GM12878 (cell line): Measurements from ENCODE around the gene RTCA. TPM values are rescaled to one million over a fixed set of nuclear protein-coding genes. Genes with fewer than 3 reads are reported as not detected.
A peak's percentile ranks its signal among the peaks of the same experiment; 100 is the strongest.

ENCODE experiments used
- ATAC-seq: fragments of 200-7000 bp; cut with Tn5 transposase; 3 replicates; pipeline ENCODE4 v1.9.1; 2020; ENCODE audit warnings: mild to moderate bottlenecking, moderate library complexity
- BruUV-seq: library from RNA; stranded (reverse); fragments of 400-500 nt; replicated peaks from 2 replicates; lab custom pipeline; 2021; lab: Mats Ljungman, UMichigan
- CTCF ChIA-PET: fragments of 300-600 bp; sonication (Branson Sonifier 250); formaldehyde crosslinking; extraction: SDS; loops from one replicate; lab custom pipeline; 2021; ENCODE audit warnings: inconsistent platforms; lab: Yijun Ruan, JAX
- POLR2A ChIA-PET: fragments of 350-600 bp; formaldehyde crosslinking; extraction: SDS; loops from one replicate; lab custom pipeline; 2021; ENCODE audit warnings: inconsistent platforms; lab: Charles Lee
- RAD21 ChIA-PET: fragments of 300-600 bp; sonication (Branson Sonifier 250); formaldehyde crosslinking; loops from one replicate; lab custom pipeline; 2023; ENCODE audit warnings: antibody characterized with exemption; ENCODE audit not compliant: unreplicated experiment; lab: Charles Lee
- SMC1A ChIA-PET: fragments of 300-600 bp; sonication (Branson Sonifier 250); formaldehyde crosslinking; loops from one replicate; lab custom pipeline; 2023; ENCODE audit not compliant: unreplicated experiment, uncharacterized antibody; lab: Charles Lee
- DNase-seq: peaks from one replicate; pipeline ENCODE4 v3.0.0-alpha.2; 2011; ENCODE audit warnings: low read depth, low spot score
- FAIRE-seq: peaks from 3 replicates; lab custom pipeline; 2011; peaks lifted over from hg19 to GRCh38; lab: Jason Lieb, UNC
- H2AFZ ChIP-seq: 2 replicates; pipeline ENCODE4 v1.6.0; 2011; ENCODE audit warnings: low read depth, low read length, control low read depth; ENCODE audit not compliant: control insufficient read depth
- H3K27ac ChIP-seq: 2 replicates; pipeline ENCODE4 v1.5.1; 2011; ENCODE audit warnings: control low read depth; ENCODE audit not compliant: control insufficient read depth, insufficient read depth
- H3K27me3 ChIP-seq, 2 experiments: replicated peaks in 1 of 2; 2 replicates each; pipeline versions ENCODE4 v1.6.0 to v1.6.1; 2011; ENCODE audit warnings: low read length in 1 of 2; ENCODE audit not compliant: control insufficient read depth in 2 of 2, insufficient read depth in 2 of 2
- H3K36me3 ChIP-seq, 2 experiments: 2 replicates each; pipeline ENCODE4 v1.5.1; 2011; ENCODE audit warnings: low read length in 1 of 2; ENCODE audit not compliant: control insufficient read depth in 2 of 2, insufficient read depth in 2 of 2
- H3K4me1 ChIP-seq: 2 replicates; pipeline ENCODE4 v1.6.1; 2011; ENCODE audit warnings: mild to moderate bottlenecking, low read length, moderate library complexity, mixed read lengths; ENCODE audit not compliant: control insufficient read depth, insufficient read depth
- H3K4me2 ChIP-seq: 2 replicates; pipeline ENCODE4 v1.6.0; 2011; ENCODE audit warnings: control low read depth; ENCODE audit not compliant: control insufficient read depth, insufficient read depth
- H3K4me3 ChIP-seq: fragments of 200-600 bp; sonication (generic); 2 replicates; pipeline ENCODE4 v1.5.1; 2016
- H3K79me2 ChIP-seq: 2 replicates; pipeline ENCODE4 v1.6.0; 2011; ENCODE audit warnings: low read length; ENCODE audit not compliant: control insufficient read depth, insufficient read depth
- H3K9ac ChIP-seq: 2 replicates; pipeline ENCODE4 v1.8.0; 2011; ENCODE audit warnings: low read length, control low read depth, mixed read lengths; ENCODE audit not compliant: control insufficient read depth, insufficient read depth
- H3K9me3 ChIP-seq: replicated peaks from 3 replicates; pipeline ENCODE4 v1.5.1; 2011; ENCODE audit warnings: mild to moderate bottlenecking, low read length; ENCODE audit not compliant: control insufficient read depth, insufficient read depth
- H4K20me1 ChIP-seq: 2 replicates; pipeline ENCODE4 v1.6.0; 2011; ENCODE audit not compliant: control insufficient read depth, insufficient read depth
- ASH2L ChIP-seq: fragments of 300-600, 200-600 bp; sonication (generic); IDR thresholded peaks from 2 replicates; pipeline ENCODE4 v1.6.1; 2017; ENCODE audit warnings: low read depth, mild to moderate bottlenecking, borderline replicate concordance
- ATF2 ChIP-seq: IDR thresholded peaks from 2 replicates; pipeline ENCODE4 v1.6.1; 2012; ENCODE audit warnings: low read length, inconsistent platforms
- CREM ChIP-seq: IDR thresholded peaks from 2 replicates; pipeline ENCODE4 v1.6.1; 2014; ENCODE audit warnings: antibody characterized with exemption, low read depth
- CUX1 ChIP-seq: IDR thresholded peaks from 2 replicates; pipeline ENCODE4 v1.6.1; 2012; ENCODE audit warnings: improper control_type of control experiment, low read depth, low read length; ENCODE audit not compliant: insufficient replicate concordance
- EP300 ChIP-seq, 2 experiments: fragments of 150-350 bp in 1 of 2; IDR thresholded peaks; 2 replicates each; pipeline ENCODE4 v1.6.1; 2011 to 2012; ENCODE audit warnings: low read depth in 2 of 2, low read length in 2 of 2, borderline replicate concordance in 1 of 2, improper control_type of control experiment in 1 of 2, inconsistent platforms in 1 of 2; ENCODE audit not compliant: control insufficient read depth in 1 of 2
- ETV6 ChIP-seq, 2 experiments: fragments of 450-650 bp in 1 of 2; IDR thresholded peaks in 1 of 2; conservative IDR thresholded peaks in 1 of 2; 2 replicates each; pipeline ENCODE4 v1.6.1; 2014; ENCODE audit warnings: antibody characterized with exemption in 1 of 2, borderline replicate concordance in 1 of 2, low read depth in 1 of 2, mild to moderate bottlenecking in 1 of 2, moderate library complexity in 1 of 2
- KDM1A ChIP-seq: fragments of 200-600 bp; sonication (generic); IDR thresholded peaks from 2 replicates; pipeline ENCODE4 v1.6.1; 2016; ENCODE audit warnings: borderline replicate concordance
- NFYB ChIP-seq: IDR thresholded peaks from 2 replicates; pipeline ENCODE4 v1.6.1; 2011; ENCODE audit warnings: low read depth, mild to moderate bottlenecking, low read length, improper control_type of control experiment, moderate library complexity; ENCODE audit not compliant: insufficient read depth
- RAD51 ChIP-seq: fragments of 450-650 bp; IDR thresholded peaks from 2 replicates; pipeline ENCODE4 v1.6.1; 2016; ENCODE audit warnings: moderate library complexity, mild to moderate bottlenecking, inconsistent platforms
- RELB ChIP-seq: fragments of 450-650 bp; IDR thresholded peaks from 2 replicates; pipeline ENCODE4 v1.6.1; 2017; ENCODE audit warnings: low read depth, mild to moderate bottlenecking, moderate library complexity
- SMC3 ChIP-seq: IDR thresholded peaks from 2 replicates; pipeline ENCODE4 v1.6.1; 2011; ENCODE audit warnings: low read length, improper control_type of control experiment, borderline replicate concordance
- TCF3 ChIP-seq: IDR thresholded peaks from 2 replicates; pipeline ENCODE4 v1.6.1; 2012; ENCODE audit warnings: low read depth, mild to moderate bottlenecking, low read length, borderline replicate concordance; ENCODE audit not compliant: insufficient read depth
- TCF7 ChIP-seq: IDR thresholded peaks from 2 replicates; pipeline ENCODE4 v1.6.1; 2014; ENCODE audit warnings: antibody characterized with exemption, borderline replicate concordance
- WRNIP1 ChIP-seq: IDR thresholded peaks from 2 replicates; pipeline ENCODE4 v1.6.1; 2011; ENCODE audit warnings: low read depth, low read length, improper control_type of control experiment, borderline replicate concordance
- WGBS: methylation state at CpG from one replicate; pipeline ENCODE4 v1.1.6; 2016; ENCODE audit warnings: low lambda C conversion rate; ENCODE audit not compliant: insufficient replicate concordance, insufficient coverage; ENCODE audit errors: missing lambda C conversion rate; 5-methylcytosine and 5-hydroxymethylcytosine counted together
- in situ Hi-C: fragments of 300-500 bp; cut with MboI; formaldehyde crosslinking; loops from 9 replicates; pipeline ENCODE4 v1.14.3; 2018; ENCODE audit warnings: mixed read lengths
- intact Hi-C: fragments of 100-400 bp; cut with micrococcal nuclease; formaldehyde crosslinking; loops from one replicate; pipeline ENCODE4 v1.14.2; 2022; ENCODE audit not compliant: unreplicated experiment
- polyA plus RNA-seq, 11 experiments: library from polyadenylated mRNA; depleted of rRNA in 4 of 11; unstranded in 6 of 11; stranded (reverse) in 5 of 11; fragments of >200 nt; fragmentation: Nextera tagmentation in 4 of 11; fragmentation: Illumina TruSeq in 1 of 11; extraction: Ambion mirVana in 4 of 11; extraction: Trizol in 1 of 11; gene quantifications; 1 replicate in 1 of 11; 2 replicates in 10 of 11; pipeline versions ENCODE4 v1.2.1 to v1.2.3, GENCODE V29; 2011 to 2016; ENCODE audit warnings: inconsistent platforms in 2 of 11, missing spikeins in 2 of 11, low read depth in 1 of 11
- total RNA-seq, 4 experiments: library from RNA; depleted of rRNA in 3 of 4; stranded (reverse); fragments of >200 nt in 3 of 4; fragmentation: Illumina TruSeq in 1 of 4; extraction: Trizol in 1 of 4; gene quantifications; 2 replicates each; pipeline versions ENCODE4 v1.2.1 to v1.2.3, GENCODE V29; 2013 to 2021

Gene RTCA
- total and polyA plus RNA-seq, 10 of the 15 experiments (the other 5 are each of a cell fraction or from before 2014, with no cell fraction given), result 10.3 to 63.5 (median 37.3) TPM

GRCh38 chr1:100322436-100323211 is 56.6 kb downstream of the RTCA start:
- no peaks in the 10 kb centered on the region; the same call in 2 of the 3 replicates for H3K9me3 ChIP-seq
- no TSS peak for BruUV-seq
- in situ Hi-C loops (no loop called here), intact Hi-C loops (no loop called here)
- H3K27ac ChIP-seq, result no peak overlapping the region
- CTCF ChIA-PET, result no interaction called here
- POLR2A ChIA-PET, result interaction anchor here (0.6 to 0.9 kb wide), 2 partner anchors 36 to 284 kb away, joined by 3 read pairs; no protein-coding TSS in a partner anchor
- no peaks in the 10 kb centered on the region for H3K27me3 ChIP-seq
- FAIRE-seq, result no peak
- H3K9ac ChIP-seq, result no peak overlapping the region
- RAD21 ChIA-PET, result no interaction called here
- no peak overlapping the region for H2AFZ ChIP-seq
- SMC1A ChIA-PET, result interaction anchor here (1.1 to 1.4 kb wide), 2 partner anchors 21 to 100 kb away, joined by 3 to 4 read pairs; no protein-coding TSS in a partner anchor
- no peaks in the 10 kb centered on the region for H4K20me1 ChIP-seq
- H3K4me1 ChIP-seq, result no peaks in the 10 kb centered on the region
- DNase-seq, result no peak
- no peak overlapping the region for H3K4me3 ChIP-seq
- H3K36me3 ChIP-seq, result no peaks in the 10 kb centered on the region
- H3K4me2 ChIP-seq, result no peak overlapping the region
- peak; percentile 77 for ATAC-seq
- 100% methylated on average over 1 of the region's 1 CpG for WGBS
- no peaks in the 10 kb centered on the region for H3K79me2 ChIP-seq
- no peak for TF ChIP-seq KDM1A
- TF ChIP-seq SMC3, result no peak
- TF ChIP-seq ATF2, result no peak
- no peak for TF ChIP-seq TCF7
- no peak for TF ChIP-seq NFYB
- no peak for TF ChIP-seq ASH2L
- no peak for TF ChIP-seq RELB
- TF ChIP-seq WRNIP1, result no peak
- no peak for TF ChIP-seq CREM
- TF ChIP-seq EP300 (IDR thresholded peaks at IDR 0.05; ENCODE audit: borderline replicate concordance in 1 of 2, control insufficient read depth in 1 of 2, low read depth in 2 of 2, low read length in 2 of 2), result no peak
- TF ChIP-seq CUX1, result no peak
- TF ChIP-seq RAD51, result no peak
- no peak for TF ChIP-seq ETV6 (conservative IDR thresholded peaks at IDR 0.05 in 1 of 2, IDR thresholded peaks at IDR 0.05 in 1 of 2; ENCODE audit: borderline replicate concordance in 1 of 2, low read depth in 1 of 2)
- TF ChIP-seq TCF3, result no peak
